Myocyte (in vitro differentiated cells): ENCODE measurements around the gene MUC4. TPM values are rescaled to one million over a fixed set of nuclear protein-coding genes. Genes with fewer than 3 reads are reported as not detected.
"Not testable (repeated sequence)": the region's sequence is repeated elsewhere in the genome, so short reads cannot be mapped to it uniquely, and the experiment has no call there.

Source experiments
- DNase-seq: peaks from one replicate; pipeline ENCODE4 v3.0.0-alpha.2; 2012; ENCODE audit warnings: low read depth
- total RNA-seq: library from RNA; depleted of rRNA; stranded (reverse); fragments of >200 nt; gene quantifications from 2 replicates; pipeline ENCODE4 v1.2.3, GENCODE V29; 2014

The MUC4 gene
- total RNA-seq, 1 donor from 2014 or later = not detected

DNA sequence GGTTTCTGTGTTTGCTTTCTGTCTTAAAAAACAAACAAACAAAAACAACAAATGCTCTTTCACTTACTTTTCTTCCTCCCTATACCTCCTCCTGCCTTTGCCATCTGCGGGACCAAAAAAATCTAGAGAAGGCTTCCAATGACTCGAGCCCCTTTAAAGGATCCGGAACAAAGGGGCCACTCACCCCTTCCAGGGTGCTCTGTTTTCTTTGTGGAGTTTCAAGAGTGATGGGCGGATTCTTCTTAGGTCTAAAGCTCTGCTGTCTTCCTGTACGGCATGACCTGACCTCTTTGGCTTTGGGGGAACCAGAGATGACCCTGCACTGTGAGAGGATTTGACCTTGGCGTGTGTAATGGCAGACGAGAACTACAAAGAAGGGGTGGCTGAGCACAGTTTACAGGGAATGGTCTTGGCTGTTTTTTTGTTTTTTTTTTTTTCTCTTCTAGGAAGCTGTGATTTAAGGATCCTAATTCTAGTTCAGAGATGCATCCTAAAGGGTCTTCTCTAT lies 93.2 kb downstream of the MUC4 start:
- DNase-seq = no peak

DNA sequence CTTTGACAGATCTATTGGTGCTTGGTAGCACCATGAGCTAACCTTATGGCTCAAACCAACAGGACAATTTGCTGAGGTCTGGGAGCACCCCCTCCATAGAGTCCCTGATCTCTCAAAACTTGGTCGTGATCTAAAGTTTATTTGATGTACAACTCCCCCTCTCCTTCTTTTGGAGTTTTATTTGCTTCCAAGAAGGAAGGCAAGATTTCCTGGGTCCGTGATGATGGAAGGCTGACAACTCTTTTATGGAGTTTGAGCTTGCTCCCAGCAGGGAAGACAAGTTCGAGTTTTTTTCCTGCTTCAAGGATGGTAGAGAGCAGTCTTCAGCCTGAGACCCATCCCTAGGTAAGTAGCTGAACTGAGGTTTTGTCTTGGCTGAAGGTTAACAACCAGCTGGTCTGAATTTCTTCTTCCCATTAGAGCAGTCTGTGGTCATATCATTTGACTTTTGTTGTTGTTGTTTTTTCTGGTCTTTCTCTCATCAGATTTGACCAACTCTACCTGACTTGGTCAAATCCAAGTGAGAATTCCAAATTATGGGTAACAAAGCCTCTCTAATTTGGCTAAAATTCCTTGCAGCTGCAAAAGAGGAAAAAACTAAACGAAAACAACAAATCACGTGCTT lies 93.8 kb downstream of the MUC4 start:
- DNase-seq = no peak

DNA sequence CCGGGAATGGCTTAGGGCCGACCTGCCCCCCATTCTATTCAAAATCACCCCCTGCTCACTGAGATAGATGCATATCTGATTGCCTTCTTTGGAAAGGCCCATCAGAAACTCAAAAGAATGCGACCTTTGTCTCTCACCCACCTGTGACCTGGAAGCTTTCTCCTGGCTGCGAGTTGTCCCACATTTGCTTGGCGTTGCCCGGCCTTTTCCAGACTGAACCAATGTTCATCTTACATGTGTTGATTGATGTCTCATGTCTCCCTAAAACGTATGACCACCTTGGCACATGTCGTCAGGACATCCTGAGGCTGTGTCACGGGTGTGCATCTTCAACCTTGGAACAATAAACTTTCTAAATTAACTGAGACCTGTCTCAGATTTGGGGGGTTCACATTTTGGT lies 94.3 kb downstream of the MUC4 start:
- no peak for DNase-seq

DNA sequence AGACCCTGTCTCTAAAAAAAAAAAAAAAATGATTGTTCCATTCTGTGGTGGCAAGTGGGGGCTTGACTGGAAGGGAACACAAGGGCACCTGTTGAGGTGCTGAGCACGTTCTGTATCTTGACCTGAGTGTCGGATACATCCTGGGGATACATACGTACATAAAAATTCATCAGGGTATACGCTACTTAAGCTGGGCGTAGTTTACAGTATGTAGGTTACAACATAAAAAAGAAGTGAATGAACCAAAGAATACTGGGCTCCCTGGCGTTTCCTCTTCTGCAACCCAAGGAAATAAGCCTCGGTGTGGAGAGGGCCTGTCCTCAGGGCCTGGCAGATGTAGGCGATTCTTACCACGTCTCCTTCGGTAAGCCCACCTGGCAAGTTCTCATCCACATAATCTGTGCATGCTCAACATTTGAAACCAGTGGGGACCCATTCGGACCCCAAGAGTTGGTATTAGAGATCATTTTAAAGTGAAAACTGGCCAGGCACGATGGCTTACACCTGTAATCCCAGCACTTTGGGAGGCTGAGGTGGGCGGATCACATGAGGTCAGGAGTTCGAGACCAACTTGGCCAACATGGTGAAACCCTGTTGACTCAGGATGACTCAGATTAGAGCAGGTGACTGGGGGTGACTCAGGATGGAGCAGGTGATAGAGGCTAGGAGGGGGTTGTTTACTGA lies 96.0 kb downstream of the MUC4 start:
- peak; percentile 18 for DNase-seq

DNA sequence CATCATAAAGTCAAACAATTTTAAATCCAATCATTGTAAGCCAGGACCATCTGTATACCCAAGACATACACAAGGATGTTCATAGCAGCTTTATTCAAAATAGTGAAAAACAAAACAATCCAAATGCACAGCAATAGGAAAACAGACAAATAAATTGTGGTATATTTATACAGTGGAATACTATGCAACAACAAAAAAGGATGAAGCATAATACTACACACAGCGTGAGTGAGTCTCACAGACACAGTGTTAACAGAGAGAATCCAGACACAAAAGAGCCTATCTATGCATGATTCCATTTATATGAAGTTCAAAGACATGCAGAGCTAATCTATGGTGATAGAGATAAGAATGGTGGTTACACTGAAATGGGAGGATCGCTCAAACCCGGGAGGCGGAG lies 96.6 kb downstream of the MUC4 start:
- no peak for DNase-seq

DNA sequence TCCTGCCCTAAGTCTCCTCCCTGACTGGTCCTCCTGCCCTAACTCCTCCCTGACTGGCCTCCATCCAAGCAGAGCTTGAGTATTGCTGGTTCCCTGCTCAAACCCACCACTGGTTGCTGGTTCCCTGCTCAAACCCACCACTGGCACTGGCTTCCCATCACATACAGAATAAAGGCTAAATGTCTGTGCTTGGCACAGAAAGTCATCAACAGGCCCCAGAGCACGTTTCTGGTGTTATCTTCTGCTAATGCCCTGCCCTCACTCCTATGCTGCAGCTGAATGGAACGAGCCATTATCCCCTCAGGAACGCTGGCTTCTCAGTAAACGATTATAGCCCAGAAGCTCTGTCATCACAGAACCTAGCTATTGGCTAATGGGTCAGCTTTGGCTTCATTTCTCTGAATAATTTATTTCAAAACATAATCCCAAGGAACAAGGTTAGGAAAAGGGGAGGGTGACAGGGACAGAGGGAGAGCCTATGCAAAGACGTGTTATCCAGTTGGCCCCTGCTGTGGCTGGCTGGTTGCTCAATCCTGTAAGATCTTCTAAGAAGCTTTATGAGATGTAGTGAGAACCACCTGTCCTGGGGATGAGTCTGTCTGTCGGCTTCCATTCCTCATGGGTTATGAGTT lies 97.2 kb downstream of the MUC4 start:
- DNase-seq = no peak

DNA sequence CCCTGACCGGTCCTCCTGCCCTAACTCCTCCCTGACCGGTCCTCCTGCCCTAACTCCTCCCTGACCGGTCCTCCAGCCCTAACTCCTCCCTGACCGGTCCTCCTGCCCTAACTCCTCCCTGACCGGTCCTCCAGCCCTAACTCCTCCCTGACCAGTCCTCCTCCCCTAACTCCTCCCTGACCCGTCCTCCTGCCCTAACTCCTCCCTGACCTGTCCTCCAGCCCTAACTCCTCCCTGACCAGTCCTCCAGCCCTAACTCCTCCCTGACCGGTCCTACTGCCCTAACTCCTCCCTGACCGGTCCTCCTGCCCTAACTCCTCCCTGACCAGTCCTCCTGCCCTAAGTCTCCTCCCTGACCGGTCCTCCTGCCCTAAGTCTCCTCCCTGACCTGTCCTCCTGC lies 98.6 kb downstream of the MUC4 start:
- not testable (repeated sequence) for DNase-seq

DNA sequence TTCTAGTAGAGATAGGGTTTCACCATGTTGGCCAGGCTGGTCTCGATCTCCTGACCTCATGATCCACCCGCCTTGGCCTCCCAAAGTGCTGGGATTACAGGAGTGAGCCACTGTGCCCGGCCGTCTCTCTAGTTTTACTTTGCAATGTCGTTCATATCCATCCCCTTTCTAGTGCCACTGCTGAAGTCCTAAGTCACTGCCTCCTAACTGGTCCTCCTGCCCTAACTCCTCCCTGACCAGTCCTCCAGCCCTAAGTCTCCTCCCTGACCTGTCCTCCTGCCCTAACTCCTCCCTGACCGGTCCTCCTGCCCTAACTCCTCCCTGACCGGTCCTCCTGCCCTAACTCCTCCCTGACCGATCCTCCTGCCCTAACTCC lies 99.2 kb downstream of the MUC4 start:
- not testable (repeated sequence) for DNase-seq

DNA sequence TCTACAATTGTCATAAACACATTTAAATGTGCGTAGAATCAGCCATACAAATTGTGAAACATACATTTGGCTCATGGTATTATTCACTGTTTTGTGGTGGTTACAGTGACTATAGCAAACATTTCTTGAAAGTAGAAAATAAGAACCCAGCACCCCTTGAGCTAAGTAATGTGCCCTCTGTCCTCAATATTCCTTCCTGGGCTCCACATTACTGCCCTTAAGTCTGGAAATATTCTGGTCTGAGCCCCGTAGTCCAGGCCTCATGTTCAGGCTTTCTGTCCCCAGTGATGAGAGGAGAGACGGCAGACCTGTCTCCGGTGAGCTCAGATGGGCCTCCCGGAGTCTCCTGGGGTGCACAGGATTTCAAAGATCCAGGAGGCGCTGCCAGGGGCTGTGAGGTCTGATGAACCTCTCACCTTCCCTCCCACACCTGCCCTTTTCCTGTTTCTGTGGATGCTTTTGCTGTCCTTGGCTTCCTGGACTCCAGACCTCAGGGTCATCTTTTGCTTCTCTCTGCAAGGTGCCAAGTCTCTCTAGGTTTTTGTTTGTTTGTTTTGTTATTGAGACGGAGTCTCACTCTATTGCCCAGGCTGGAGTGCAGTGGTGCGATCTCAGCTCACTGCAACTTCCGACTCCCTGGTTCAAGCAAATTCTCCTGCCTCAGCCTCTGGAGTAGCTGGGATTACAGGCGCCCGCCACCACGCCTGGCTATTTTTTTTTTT lies 99.8 kb downstream of the MUC4 start:
- no peak for DNase-seq

DNA sequence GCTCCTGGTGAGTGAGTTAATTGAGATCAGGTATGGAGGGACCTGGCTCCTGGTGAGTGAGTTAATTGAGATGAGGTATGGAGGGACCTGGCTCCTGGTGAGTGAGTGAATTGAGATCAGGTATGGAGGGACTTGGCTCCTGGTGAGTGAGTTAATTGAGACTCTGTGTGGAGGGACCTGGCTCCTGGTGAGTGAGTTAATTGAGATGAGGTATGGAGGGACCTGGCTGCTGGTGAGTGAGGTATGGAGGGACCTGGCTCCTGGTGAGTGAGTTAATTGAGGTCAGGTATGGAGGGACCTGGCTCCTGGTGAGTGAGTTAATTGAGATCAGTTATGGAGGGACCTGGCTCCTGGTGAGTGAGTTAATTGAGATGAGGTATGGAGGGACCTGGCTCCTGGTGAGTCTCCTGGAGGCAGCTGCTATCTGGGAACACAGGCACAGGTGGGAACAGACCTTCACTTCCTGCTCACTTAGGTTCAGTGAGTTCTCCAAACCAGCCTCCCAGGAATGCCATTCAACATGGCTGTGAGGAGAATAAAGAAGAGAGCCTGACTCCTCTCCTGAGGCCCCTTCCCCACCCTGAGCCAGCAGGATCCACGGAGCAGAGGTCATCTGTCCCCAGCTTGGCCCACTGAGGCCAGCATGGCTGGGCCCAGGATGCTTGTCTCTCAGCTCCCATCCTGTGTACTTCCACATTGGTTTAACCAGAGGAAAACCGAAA lies 100.5 kb downstream of the MUC4 start:
- not testable (repeated sequence) for DNase-seq

DNA sequence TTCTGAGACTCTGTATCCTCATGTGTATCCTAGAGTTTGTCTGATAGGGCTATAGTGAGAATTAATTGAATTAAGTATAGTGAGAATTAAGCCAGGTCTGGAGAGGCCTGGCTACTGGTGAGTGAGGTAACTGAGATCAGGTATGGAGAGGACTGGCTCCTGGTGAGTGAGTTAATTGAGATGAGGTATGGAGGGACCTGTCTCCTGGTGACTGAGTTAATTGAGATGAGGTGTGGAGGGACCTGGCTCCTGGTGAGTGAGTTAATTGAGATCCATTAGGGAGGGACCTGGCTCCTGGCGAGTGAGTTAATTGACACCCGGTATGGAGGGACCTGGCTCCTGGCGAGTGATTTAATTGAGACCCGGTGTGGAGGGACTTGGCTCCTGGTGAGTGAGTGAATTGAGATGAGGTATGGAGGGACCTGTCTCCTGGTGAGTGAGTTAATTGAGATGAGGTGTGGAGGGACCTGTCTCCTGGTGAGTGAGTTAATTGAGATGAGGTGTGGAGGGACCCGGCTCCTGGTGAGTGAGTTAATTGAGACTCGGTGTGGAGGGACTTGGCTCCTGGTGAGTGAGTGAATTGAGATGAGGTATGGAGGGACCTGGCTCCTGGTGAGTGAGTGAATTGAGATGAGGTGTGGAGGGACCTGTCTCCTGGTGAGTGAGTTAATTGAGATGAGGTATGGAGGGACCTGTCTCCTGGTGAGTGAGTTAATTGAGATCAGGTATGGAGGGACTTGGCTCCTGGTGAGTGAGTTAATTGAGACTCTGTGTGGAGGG lies 101.4 kb downstream of the MUC4 start:
- not testable (repeated sequence) for DNase-seq

DNA sequence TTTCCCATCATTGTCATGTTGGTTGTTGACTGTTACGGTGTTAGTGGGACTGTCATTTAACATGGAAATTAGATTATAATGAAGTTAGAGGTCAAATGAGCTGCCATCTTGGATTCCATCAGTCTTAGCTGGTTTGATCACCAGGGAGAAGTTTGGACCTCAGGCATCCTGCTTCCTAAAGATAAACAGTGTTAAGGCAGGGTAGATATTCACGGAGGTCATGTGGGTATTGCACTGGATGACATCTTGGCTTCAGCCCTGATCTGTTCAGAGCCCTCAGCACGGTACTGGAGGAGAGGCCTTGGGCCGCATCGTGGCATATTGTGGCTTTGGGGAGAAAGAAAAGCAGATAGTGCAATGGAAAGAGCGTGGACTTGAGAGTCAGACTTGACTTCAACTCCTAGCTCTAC lies 102.0 kb downstream of the MUC4 start:
- no peak for DNase-seq

DNA sequence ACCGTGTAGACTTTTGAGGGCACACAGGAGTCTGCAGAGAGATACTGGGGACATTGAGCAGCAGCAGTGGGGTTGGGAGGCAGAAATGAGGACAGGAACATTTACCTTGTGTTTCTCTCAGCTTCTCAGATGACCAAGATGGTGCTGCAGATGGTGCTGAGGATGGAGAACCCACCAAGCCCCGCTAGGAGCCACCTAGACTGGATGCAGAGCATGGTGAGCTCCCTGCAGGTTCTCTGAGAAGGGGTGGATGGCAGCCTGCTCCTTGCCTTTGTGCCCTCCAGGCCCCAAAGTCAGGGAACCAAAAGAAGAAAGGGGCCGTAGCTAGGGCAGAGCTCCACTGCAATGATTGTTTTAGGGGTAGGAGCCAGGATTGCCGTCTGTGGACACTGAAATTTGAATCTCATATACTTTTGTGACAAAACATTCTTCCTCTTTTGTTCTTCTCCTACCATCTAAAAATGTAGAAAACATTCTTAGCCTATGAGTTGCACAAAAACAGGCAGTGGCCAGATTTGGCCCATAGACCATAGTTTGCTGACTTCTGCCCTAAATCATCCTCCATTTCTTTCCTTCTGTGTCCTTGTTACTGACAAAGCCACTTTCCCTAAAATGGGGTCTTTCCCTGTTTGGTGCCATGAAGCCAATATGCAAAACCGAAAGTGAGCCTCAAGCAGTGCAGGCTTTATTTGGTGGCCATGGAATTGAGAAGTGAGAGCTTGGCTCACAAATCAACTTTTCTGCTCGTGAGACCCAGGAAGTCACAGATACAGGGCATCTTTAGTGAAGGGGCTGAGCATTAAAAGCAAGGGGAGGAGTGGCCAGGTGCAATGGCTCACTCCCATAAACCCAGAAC lies 102.9 kb downstream of the MUC4 start:
- DNase-seq = no peak

DNA sequence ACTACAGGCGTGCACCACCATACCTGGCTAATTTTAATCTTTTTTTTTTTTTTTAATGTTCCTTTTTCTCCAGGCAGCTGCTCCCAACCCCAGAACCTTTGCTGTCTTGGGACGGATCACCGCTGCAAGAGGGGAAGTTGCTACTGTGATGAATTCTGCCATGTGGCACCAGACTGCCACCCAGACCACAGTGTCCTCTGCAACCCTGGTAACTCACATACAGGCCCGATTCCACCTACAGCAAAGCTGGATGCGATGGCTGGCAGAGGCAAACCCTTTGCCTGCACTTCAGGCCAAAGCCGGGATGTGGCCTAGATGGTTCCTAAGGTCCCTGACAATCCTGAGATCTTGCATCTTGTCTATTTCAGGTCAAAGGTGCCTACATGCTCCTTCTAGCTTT lies 103.7 kb downstream of the MUC4 start:
- DNase-seq = no peak

DNA sequence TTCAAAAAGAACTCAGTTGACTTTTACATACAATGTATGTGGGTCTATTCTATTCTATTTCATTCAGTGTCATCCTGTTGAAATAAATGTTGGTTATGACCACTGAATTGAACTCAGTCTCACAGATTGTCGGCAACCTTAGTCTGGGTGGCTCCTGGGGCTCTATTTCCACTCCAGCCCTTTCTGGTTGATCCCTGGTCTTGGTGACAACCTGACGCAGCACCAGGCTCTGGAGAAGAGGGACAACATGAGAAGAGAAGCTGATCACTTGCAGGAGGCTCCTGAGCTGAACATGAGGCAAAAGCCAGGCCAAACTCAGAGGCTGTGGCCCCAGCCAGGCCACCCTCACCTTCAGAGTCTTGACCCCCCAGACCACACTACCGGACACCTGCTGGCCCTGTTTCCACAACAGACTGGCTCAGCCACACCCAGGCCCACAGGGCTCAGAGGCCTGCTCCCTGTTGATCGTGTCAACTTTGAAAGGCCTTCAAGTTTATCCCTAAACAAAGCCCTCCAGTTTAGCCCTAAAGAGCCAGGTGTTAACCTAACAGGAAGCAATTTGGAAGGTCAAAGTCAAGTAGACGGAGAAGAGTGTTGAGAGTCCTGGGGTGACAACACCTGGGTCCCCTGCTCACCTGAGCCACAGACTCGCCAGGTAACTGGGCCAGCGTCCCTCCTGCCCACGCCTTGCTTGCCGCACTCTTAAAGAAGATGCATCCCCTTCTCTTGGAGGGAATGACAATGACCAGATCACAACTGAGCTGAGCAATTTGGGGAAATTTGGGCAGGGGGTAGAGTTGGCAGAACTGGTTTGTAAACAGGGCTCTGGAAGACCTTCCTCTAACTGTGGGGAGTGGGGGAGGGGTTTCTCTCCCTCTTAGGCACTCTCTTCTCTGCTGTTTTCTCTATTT lies 106.4 kb downstream of the MUC4 start:
- DNase-seq = no peak

DNA sequence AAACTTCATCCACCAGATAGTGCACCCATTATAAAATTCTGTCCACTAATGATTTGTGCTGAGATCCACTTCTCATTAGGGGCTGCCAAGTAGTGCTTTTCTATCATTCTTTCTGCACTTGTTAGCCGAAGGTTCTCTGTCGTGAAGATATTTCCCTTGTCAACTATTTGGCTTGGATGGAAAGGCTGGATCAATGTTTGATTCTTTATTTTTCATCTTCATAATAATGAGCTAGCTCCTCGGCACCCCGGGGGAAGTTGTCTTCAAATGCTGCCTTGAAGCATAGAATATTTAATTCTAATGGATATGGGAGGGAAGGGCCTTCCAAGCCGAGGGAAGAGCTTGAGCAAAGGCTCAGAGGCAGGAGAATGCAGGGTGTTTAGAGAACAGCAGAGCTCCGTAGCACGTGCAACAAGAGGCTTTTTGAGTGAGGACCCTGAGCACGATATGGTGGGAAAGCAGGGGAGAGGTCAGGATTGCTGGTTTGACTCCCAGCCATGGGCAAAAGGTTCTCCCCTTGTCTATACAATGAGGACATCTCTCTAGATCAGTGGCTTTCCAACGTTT lies 107.2 kb downstream of the MUC4 start:
- no peak for DNase-seq

DNA sequence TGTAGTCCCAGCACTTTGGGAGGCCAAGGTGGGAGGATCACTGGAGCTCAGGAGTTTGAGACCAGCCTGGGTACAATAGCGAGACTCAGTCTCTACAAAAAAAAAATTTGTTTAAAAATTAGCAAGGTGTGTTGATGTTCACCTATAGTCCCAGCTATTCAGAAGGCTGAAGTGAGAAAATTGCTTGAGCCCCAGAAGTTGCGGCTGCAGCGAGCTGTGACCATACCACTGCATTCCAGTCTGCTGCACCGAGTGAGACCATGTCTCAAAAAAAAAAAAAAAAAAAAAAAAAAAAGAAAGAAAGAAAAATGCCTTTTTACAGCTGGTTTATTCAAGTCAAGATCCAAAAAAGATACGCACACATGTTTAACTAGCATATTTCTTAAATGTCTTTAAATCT lies 108.0 kb downstream of the MUC4 start:
- DNase-seq = no peak
